ENCODE data around the gene ZKSCAN7.

GRCh38 chr3:44525060-44525459 lies 29.9 kb upstream of the ZKSCAN7 start:
- TF ChIP-seq CTCF (IDR thresholded peaks at IDR 0.05) (no peak), POLR2A (IDR thresholded peaks at IDR 0.05) (no peak), POLR2AphosphoS5 (IDR thresholded peaks at IDR 0.05) (no peak)

All from transverse colon (tissue), 4 donors.